ENCODE data around the gene MXD3. TPM values are rescaled to one million over a fixed set of nuclear protein-coding genes. Genes with fewer than 3 reads are reported as not detected.

MXD3 gene
- polyA plus RNA-seq, 3 donors, result 21.5 to 61.9 (median 25.5) TPM

DNA sequence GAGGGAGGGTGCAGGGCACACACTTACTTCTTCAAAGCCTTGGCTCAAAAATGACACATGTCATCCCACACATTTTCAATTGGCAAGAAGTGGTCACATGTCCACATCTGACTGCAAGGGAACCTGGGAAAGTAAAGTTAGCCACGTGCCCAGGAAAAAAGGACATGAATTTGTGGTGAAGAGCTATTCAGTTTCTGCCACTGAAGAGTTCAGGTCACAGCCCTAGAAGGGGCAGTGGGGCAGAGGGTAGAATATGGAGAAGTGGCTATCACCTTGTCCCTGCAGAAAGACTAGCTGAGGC lies 44.1 kb upstream of the MXD3 start:
- Histone ChIP-seq H3K4me2 (replicated peaks; ENCODE audit: extremely low read depth, low read length, poor library complexity, severe bottlenecking) (no peak overlapping the region), H3K9me3 (replicated peaks in 1 of 2; ENCODE audit: control insufficient read depth in 1 of 2, insufficient read depth in 1 of 2, low read length in 2 of 2) (peaks cover 0 to 7% of the 10 kb centered on the region in 2 donors), H3K4me1 (ENCODE audit: control insufficient read depth in 1 of 2, insufficient read depth in 2 of 2, low read length in 2 of 2) (peaks cover 88 to 95% of the 10 kb centered on the region in 2 donors), H3K79me2 (ENCODE audit: insufficient read depth, low read length) (peaks cover 44% of the 10 kb centered on the region), H3K4me3 (replicated peaks in 1 of 3; ENCODE audit: low read depth in 2 of 3, low read length in 3 of 3) (no peak overlapping the region), H4K20me1 (ENCODE audit: insufficient read depth, low read length) (peaks cover 29% of the 10 kb centered on the region), H2AFZ (ENCODE audit: insufficient read depth, low read depth, low read length, poor library complexity, severe bottlenecking) (no peak overlapping the region), H3K36me3 (replicated peaks in 1 of 2; ENCODE audit: control insufficient read depth in 1 of 2, insufficient read depth in 2 of 2, low read length in 2 of 2) (peaks cover 2 to 6% of the 10 kb centered on the region in 2 donors), H3K27ac (ENCODE audit: low read depth in 1 of 2, low read length in 2 of 2) (peak overlapping the region in 1 of 2 donors; percentile 47), H3K9ac (ENCODE audit: insufficient read depth, low read length, poor library complexity, severe bottlenecking) (no peak overlapping the region), H3K27me3 (ENCODE audit: control insufficient read depth in 2 of 2, insufficient read depth in 2 of 2, low read length in 2 of 2) (no peaks in the 10 kb centered on the region)
- H3K27ac Mint-ChIP-seq, result peak overlapping the region in 4 of 7 donors; percentile 14 to 42 (median 29)
- TF ChIP-seq, protein P1, sequence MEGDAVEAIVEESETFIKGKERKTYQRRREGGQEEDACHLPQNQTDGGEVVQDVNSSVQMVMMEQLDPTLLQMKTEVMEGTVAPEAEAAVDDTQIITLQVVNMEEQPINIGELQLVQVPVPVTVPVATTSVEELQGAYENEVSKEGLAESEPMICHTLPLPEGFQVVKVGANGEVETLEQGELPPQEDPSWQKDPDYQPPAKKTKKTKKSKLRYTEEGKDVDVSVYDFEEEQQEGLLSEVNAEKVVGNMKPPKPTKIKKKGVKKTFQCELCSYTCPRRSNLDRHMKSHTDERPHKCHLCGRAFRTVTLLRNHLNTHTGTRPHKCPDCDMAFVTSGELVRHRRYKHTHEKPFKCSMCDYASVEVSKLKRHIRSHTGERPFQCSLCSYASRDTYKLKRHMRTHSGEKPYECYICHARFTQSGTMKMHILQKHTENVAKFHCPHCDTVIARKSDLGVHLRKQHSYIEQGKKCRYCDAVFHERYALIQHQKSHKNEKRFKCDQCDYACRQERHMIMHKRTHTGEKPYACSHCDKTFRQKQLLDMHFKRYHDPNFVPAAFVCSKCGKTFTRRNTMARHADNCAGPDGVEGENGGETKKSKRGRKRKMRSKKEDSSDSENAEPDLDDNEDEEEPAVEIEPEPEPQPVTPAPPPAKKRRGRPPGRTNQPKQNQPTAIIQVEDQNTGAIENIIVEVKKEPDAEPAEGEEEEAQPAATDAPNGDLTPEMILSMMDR (IDR thresholded peaks at IDR 0.05), result no peak
- 14% methylated on average over 1 of the region's 1 CpG for WGBS (ENCODE audit: insufficient coverage)
- peaks cover 84% of the 10 kb centered on the region for H3K4me1 Mint-ChIP-seq
- no peak overlapping the region for H3K4me3 Mint-ChIP-seq
- H3K27me3 Mint-ChIP-seq (ENCODE audit: low read depth in 3 of 3), result peaks cover 0 to 2% (median 1%) of the 10 kb centered on the region in 3 donors
- peaks cover 3 to 11% (median 7%) of the 10 kb centered on the region in 7 donors for H3K9me3 Mint-ChIP-seq
- DNase-seq, result peak in 1 of 3 donors; percentile 32
- intact Hi-C loops (cut with micrococcal nuclease), result no loop called here
- peaks cover 13 to 24% of the 10 kb centered on the region in 2 donors for H3K36me3 Mint-ChIP-seq

DNA sequence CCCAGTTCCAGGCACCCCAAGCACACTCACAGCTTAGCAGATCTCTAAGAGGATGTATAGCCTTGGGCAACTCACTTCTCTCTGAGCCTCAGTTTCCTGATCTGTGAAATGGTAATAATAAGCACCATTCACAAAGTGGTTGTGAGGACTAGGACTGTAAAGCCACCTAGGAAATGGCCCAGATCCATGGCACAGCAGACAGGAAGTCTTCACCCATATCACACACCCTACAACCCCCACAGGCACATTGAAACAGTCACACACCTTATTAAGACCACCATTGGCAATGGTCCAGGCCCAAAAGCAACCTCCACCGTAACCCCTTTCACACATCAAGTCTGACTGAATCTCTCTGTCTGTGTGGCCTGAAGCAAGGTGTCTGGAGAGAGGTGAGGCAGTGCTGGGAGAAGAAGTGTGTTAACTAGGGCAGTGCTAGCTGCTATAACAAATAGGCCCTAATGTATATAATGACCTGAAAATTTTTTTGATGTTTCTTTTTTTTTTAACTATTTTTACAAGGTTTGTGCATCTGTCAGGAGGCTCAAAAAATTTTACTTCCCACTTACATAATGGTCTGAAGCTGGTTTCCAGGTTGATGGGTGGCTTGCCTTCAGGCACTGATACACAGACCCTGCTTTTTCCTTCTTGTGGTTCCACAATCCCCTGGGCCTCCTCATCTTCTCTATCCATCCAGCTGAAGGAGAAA lies 43.6 kb upstream of the MXD3 start:
- H3K9ac ChIP-seq (ENCODE audit: insufficient read depth, low read length, poor library complexity, severe bottlenecking), result no peak overlapping the region
- peak overlapping the region; percentile 35 for H3K4me2 ChIP-seq (replicated peaks; ENCODE audit: extremely low read depth, low read length, poor library complexity, severe bottlenecking)
- no CpG with 5 or more reads among the region's 1 CpG for WGBS (ENCODE audit: insufficient coverage)
- peaks cover 32% of the 10 kb centered on the region for H4K20me1 ChIP-seq (ENCODE audit: insufficient read depth, low read length)
- H3K9me3 ChIP-seq (replicated peaks in 1 of 2; ENCODE audit: control insufficient read depth in 1 of 2, insufficient read depth in 1 of 2, low read length in 2 of 2), result peaks cover 0 to 7% of the 10 kb centered on the region in 2 donors
- H3K79me2 ChIP-seq (ENCODE audit: insufficient read depth, low read length), result peaks cover 44% of the 10 kb centered on the region
- peaks cover 2 to 6% of the 10 kb centered on the region in 2 donors for H3K36me3 ChIP-seq (replicated peaks in 1 of 2; ENCODE audit: control insufficient read depth in 1 of 2, insufficient read depth in 2 of 2, low read length in 2 of 2)
- H3K27ac ChIP-seq (ENCODE audit: low read depth in 1 of 2, low read length in 2 of 2), result peak overlapping the region; percentile 17 to 47
- DNase-seq, result no peak
- Mint-ChIP-seq H3K27ac (peak overlapping the region in 5 of 7 donors; percentile 26 to 68 (median 42)), H3K36me3 (peaks cover 13 to 24% of the 10 kb centered on the region in 2 donors), H3K4me1 (peaks cover 85% of the 10 kb centered on the region), H3K27me3 (ENCODE audit: low read depth in 3 of 3) (peaks cover 0 to 2% (median 1%) of the 10 kb centered on the region in 3 donors), H3K4me3 (no peak overlapping the region), H3K9me3 (peaks cover 3 to 11% (median 7%) of the 10 kb centered on the region in 7 donors)
- intact Hi-C loops (cut with micrococcal nuclease), result no loop called here
- TF ChIP-seq, protein P1 (IDR thresholded peaks at IDR 0.05), result no peak
- peak overlapping the region in 1 of 3 experiments; percentile 34 for H3K4me3 ChIP-seq (replicated peaks in 1 of 3; ENCODE audit: low read depth in 2 of 3, low read length in 3 of 3)
- H3K27me3 ChIP-seq (ENCODE audit: control insufficient read depth in 2 of 2, insufficient read depth in 2 of 2, low read length in 2 of 2), result no peaks in the 10 kb centered on the region
- H3K4me1 ChIP-seq (ENCODE audit: control insufficient read depth in 1 of 2, insufficient read depth in 2 of 2, low read length in 2 of 2), result peaks cover 88 to 95% of the 10 kb centered on the region in 2 donors
- no peak overlapping the region for H2AFZ ChIP-seq (ENCODE audit: insufficient read depth, low read depth, low read length, poor library complexity, severe bottlenecking)

Data from CD14-positive monocyte (primary cell).